GM12873 (cell line): Measurements from ENCODE around the gene NFAM1.

Experiments
- CTCF ChIP-seq: IDR thresholded peaks from 2 replicates; pipeline ENCODE4 v1.5.1; 2012; ENCODE audit warnings: low read depth, mild to moderate bottlenecking, moderate library complexity, low read length, control low read depth; ENCODE audit not compliant: insufficient read depth; ENCODE audit errors: missing control alignments

Gene NFAM1

GRCh38 chr22:42432818-42433217 lies 615 bp upstream of the NFAM1 start:
- no peak for TF ChIP-seq CTCF

GRCh38 chr22:42431401-42432019 lies 693 bp downstream of the NFAM1 start:
- no peak for TF ChIP-seq CTCF

- no peak for TF ChIP-seq CTCF
Observed at GRCh38 chr22:42430528-42431125, 1.6 kb downstream of the NFAM1 start.

- TF ChIP-seq CTCF, result no peak
Observed at GRCh38 chr22:42428760-42429159, 3.4 kb downstream of the NFAM1 start.

GRCh38 chr22:42428025-42428424 lies 4.2 kb downstream of the NFAM1 start:
- TF ChIP-seq CTCF, result no peak

- TF ChIP-seq CTCF, result no peak
Observed at GRCh38 chr22:42427167-42427566, 5.0 kb downstream of the NFAM1 start.

GRCh38 chr22:42425989-42426355 lies 6.2 kb downstream of the NFAM1 start:
- TF ChIP-seq CTCF, result no peak
